ENCODE measurements around the gene ATG2A.

ATG2A gene

DNA sequence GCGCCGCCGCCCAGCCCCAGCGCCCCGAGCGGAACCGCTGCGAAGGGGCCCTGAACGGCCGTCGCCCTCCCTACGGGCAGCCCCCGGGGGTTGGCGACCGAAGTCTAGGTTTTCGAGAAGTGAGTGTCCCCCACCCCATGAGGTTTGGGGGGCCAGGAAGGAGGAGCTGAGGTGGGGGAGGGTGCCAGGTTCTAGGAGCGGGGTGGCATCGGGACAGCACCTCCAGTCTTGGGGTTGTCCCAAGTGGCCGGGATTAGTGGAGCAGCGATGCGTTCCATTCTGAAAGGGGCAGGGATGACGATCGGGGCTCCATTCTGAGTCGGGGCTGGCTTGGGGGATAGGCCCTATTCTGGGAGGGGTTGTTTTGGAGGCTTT, 7.9 kb upstream of the ATG2A start:
- no peak for DNase-seq (ENCODE audit: low read depth)

- peak; percentile 90 for DNase-seq (ENCODE audit: low read depth)
These were observed 7.2 kb upstream of the ATG2A start, which contains the start of gene PPP2R5B for GRCh38 chr11:64923944-64924909. TSS of gene PPP2R5B (plus strand) at chr11:64924689. CDS start at chr11:64925735, 1,046 bp downstream.

DNA sequence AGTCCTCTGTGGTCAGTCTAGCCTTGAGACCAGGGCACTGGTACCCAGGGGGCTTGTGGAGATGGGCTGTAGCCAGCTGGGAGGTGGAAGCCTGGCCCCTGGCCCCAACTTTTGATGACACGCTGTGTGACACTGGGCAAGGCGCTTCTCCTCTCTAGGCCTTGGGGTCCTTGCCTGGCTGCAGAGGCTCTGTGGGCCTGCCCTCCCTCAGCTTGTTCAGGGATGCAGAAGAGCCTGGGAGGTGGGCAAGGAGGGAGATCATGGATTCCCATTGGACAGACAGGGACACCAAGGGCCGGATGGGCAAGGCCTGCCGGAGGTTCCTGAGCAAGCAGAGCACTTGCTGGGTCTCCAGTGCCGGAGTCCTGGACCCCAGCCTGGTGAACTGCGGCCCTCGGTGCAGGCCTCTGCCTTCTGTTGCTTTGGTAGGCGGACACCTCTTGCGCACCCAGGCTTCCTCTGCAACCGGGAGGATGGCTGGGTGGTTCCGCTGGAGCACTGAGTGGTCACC, 6.2 kb upstream of the ATG2A start:
- no peak for DNase-seq (ENCODE audit: low read depth)

GRCh38 chr11:64921384-64921783, 4.4 kb upstream of the ATG2A start:
- no peak for DNase-seq (ENCODE audit: low read depth)

DNA sequence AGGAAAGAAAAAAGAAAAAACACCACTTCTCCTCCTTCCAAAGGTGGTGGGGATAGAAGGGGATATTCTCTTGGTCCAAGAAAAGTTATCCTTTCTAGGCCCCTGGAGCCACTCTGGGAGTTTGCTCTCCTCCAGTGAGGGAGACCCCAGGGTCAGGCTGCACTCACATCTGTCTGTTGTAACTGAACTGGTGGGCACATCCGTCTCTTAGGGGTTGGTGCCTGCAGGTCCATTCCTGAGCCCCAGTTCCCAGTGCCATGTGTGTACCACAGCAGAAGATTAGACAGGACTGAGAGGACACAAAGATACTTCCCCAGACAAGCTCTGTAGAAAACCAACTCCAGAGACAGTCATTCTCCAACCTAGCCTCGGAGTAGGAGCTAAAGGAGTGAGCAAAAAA, 3.1 kb upstream of the ATG2A start:
- no peak for DNase-seq (ENCODE audit: low read depth)

GRCh38 chr11:64919627-64920026, 2.6 kb upstream of the ATG2A start:
- DNase-seq (ENCODE audit: low read depth): no peak

DNA sequence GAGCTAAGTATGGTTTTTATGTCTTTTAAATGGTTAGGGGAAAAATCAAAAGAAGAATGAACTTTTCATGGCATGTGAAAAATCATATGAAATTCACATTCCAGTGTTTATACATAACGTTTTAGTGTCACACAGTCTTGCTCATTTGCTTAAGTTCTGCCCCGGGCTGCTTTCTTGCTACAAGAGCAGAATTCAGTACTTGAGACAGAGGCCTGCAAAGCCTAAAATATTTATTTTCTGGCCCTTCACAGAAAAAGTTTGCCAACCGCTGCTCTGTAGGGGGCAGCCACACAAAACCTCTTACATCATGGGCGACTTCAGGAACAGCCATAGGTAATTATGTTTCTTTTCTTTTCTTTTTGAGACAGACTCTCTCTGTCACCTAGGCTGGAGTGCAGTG, 1.0 kb upstream of the ATG2A start:
- no peak for DNase-seq (ENCODE audit: low read depth)

- no peak for DNase-seq (ENCODE audit: low read depth)
These were observed 620 bp upstream of the ATG2A start for GRCh38 chr11:64917663-64917995.

GRCh38 chr11:64916040-64916774, 802 bp downstream of the ATG2A start:
- no peak for DNase-seq (ENCODE audit: low read depth)

GRCh38 chr11:64915376-64915887, 1.6 kb downstream of the ATG2A start:
- DNase-seq (ENCODE audit: low read depth): no peak

- DNase-seq (ENCODE audit: low read depth): no peak
These were observed 2.9 kb downstream of the ATG2A start for GRCh38 chr11:64914123-64914522.

DNA sequence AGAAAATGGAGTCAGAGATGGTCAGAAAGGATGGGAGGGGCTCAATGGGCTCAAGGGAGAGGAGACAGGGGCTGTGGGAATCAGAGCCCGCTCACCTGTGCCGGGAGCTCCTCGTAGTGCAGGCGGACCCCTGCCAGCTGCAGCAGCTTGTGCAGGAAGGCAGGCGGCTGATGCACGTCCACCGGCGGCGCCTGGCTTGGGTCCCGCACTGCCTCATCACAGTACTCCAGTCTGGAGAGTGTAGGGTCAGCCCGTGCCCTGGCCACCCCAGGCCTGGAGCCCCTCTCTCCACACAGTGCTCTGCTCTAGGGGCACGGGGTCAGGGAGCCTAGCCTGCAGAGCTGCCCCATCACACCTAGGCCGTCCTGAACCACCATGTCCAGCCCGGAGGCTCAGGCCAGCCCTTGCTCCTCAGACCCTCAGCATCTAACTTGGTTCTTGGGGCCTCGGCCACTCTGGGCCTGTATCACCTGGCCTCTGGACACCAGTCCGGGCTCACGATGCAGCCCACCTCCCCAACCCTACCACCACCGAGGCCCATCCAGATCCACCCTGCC, 3.8 kb downstream of the ATG2A start:
- no peak for DNase-seq (ENCODE audit: low read depth)

DNA sequence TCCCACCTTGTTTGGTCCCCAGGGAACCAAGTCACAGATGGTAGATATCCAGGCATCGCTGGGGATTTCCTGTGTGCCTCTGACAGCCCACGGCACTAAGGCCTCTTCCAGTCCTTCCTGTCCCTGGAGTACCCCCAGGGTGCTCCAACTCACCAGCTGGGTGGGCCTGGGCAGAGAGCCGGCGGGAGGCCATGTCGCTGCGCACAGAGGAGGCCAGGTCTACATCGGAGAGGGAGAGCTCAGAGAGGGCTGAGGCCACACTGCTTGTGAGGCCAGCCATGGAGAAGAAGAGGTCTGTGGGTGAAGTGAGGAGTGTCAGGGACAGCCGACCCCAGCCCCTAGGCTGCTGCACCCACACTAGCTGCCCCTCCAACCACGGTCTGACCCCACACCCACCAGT, 5.3 kb downstream of the ATG2A start:
- DNase-seq (ENCODE audit: low read depth): no peak

DNA sequence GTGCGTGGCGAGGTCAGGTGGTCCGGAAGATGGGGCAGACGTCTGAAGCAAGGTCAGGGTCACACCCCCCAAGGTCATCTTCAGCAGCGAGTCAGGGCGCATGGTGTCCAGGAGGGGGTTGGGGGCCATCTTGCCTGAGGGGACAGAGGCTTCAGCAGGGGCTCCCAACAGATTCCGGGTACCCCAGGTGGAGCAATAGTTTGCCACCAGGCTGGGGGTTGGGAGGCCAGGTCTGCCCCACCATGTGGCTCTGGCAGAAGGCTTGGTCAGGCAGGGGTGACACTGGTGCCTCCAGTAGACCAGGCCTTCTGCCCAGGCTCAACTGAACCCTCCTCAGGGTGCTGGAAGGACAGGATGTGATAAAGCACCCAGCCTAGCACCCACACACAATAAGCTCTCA, 5.9 kb downstream of the ATG2A start:
- no peak for DNase-seq (ENCODE audit: low read depth)

GRCh38 chr11:64910451-64911093, 6.4 kb downstream of the ATG2A start:
- no peak for DNase-seq (ENCODE audit: low read depth)

GRCh38 chr11:64909653-64910343, 7.2 kb downstream of the ATG2A start:
- no peak for DNase-seq (ENCODE audit: low read depth)

GRCh38 chr11:64908766-64909165, 8.2 kb downstream of the ATG2A start:
- DNase-seq (ENCODE audit: low read depth): no peak

GRCh38 chr11:64906314-64906635, 10.7 kb downstream of the ATG2A start:
- DNase-seq (ENCODE audit: low read depth): no peak

GRCh38 chr11:64905516-64906313, 11.3 kb downstream of the ATG2A start:
- no peak for DNase-seq (ENCODE audit: low read depth)

- DNase-seq (ENCODE audit: low read depth): no peak
These were observed 13.6 kb downstream of the ATG2A start for GRCh38 chr11:64903291-64903833.

All from HS-27A (cell line).